Stimulated activated CD4-positive, alpha-beta T cell treated with anti-CD3 and anti-CD28 coated beads, TNF-alpha, amount 100 ng/mL, for 24 hours (primary cell): ENCODE results near the gene JPT2.

ENCODE experiments used
- DNase-seq, 3 experiments: peaks; one replicate each; pipeline ENCODE4 v3.0.0-alpha.2; 2020; ENCODE audit warnings: low read depth in 3 of 3

Gene JPT2

DNA sequence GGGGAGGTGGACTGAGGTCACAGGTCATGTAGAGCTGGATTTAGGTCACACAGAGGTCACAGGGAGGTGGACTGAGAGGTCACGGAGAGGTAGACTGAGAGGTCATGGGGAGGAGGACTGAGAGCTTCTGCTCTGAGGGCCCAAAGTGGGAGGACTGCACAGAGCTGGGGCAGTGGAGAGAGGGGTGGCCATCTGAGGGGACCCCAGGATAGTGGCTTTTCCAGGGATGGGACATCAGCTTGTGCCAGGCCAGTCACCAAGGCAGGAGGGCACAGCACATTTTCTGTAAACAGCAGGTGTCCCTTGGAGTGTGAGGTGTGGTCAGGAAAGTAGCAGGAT lies 26.1 kb upstream of the JPT2 start:
- no peak for DNase-seq

DNA sequence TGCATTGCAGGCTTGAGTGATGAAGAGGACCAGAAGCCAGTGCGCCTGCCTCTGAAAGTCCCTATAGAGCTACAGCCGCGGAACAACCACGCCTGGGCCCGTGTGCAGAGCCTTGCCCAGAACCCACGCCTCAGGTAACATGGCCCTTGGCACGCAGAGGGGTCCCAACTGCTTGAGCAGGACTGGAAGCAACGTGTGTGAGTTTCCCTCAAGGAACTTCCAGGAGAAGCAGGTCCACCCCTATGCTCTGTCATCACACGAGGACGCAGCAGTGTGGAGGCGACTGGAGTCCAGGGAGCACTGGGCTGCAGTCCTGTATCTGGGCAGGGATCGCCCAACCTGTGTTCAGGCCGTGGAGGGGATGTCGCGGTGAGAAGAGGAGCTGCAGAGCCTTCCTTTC lies 25.1 kb upstream of the JPT2 start:
- no peak for DNase-seq

DNA sequence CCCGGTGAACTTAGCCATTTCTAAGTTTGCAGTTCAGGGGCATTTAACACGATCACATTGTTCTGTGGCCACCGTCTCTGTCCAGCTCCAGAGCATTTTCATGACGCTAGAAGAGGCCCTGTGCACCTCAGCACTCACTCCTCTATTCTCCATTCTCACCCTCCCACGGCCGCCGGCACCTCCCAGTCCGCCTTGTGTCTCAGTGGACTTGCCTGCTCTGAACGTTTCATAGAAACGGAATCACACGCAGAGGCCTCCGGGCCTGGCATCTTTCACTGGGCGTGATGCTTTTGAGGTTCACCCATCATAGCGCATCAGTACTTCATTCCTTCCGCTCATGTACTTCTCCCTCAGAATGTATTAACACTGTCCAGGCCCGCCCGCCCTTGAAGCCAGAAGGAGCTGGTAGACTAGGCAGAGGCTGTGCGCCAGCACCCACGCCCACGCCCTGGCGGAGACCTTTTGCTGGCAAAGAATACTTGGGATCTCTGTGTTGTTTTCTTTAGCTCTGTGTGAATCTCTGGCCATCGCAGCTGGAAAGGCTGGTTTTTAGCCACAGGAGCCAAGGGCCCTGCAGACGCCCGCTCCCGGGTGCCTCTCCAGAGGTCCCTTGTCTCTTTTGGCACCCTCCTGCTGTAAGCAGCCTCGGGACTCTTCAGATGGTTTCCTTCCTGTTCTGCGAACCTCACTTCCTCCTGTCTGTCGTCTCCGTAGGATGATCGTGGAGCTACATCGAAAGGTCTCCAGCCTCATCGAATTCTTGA lies 23.4 kb upstream of the JPT2 start:
- DNase-seq: no peak

DNA sequence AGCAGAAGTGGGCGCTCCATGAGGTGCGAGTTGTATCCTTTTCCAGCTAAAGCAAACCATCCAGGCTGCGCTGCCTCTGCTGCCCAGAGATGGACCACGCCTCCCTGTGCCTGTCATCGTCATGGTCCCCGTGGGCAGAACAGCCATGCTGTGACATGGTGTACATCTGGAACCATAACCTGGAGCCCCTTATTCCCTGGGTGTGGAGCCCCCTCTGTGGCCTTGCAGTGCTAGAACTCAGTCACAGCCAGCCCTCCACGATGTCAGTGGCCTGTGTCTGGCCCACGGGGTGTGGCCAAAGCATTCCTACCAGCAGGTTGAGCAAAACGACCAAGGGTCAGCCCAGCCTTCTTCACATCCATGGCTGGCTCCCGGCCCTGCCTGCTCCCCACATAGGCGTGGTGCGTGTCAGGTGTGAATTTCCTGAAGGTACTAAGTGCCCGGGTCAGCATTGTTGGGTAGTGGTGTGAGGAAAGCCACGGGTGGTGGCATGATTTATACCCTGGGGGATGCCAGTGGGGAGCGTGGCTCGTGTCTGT lies 22.7 kb upstream of the JPT2 start:
- no peak for DNase-seq

DNA sequence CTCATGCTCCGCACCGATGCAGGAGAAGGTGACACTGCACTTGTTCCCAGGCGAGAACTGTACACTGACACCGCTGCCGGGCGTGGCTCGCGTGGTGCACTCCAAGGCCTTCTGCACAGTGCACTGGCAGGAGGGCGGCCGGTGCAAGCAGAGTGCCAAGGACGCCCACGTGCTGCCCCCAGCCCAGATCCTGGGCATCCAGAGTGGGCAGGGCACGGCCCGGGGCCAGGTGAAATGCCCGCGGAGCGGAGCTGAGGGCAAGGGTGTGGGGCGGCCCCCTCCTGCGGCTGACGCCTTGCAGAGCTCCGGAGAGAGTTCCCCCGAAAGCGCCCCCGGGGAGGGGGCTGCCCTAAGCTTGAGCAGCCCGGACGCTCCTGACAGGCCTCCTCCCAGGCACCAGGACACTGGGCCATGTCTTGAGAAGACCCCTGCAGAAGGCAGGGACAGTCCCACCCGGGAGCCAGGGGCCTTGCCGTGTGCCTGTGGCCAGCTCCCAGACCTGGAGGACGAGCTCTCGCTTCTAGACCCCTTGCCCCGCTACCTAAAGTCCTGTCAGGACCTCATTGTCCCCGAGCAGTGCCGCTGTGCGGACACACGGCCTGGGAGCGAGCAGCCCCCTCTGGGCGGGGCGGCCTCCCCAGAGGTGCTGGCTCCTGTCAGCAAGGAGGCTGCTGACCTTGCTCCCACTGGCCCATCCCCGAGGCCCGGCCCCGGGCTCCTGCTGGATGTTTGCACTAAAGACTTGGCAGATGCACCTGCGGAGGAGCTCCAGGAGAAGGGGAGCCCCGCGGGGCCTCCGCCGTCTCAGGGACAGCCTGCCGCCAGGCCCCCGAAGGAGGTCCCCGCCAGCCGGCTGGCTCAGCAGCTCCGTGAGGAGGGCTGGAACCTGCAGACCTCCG lies 21.9 kb upstream of the JPT2 start:
- no peak for DNase-seq

DNA sequence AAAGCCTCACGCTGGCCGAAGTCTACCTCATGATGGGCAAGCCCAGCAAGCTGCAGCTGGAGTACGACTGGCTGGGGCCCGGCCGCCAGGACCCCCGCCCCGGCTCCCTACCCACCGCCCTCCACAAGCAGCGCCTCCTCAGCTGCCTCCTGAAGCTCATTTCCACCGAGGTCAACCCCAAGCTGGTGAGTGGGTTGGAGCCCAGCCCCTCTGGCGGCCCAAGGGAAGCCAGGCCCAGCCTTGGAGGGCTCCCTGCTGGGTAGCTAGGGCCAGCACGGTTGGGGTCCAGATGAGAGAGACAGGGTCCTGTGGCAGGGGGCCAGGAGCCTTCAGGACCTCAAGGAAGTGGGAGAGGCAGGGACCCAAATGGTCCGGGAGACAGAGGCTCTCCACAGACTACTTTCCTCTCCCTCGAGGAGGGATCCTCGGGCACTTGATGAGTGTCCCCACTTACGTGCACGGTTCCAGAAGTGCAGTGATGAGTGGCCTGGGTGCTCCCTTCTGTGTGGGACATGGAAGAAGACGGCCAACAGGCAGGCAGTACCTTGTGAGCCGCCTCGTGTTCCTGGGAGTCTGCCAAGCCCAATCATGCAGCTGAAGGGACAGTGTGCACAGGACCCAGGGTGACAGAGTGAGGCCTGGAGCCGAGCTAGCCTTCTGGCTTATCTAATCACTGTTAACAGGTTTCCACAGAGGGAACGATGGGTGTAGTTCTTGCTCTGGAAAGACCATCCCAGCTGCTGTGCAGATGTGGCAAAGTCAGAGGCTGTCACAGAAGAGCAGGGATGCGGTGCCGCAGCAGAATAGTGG lies 21.1 kb upstream of the JPT2 start:
- no peak for DNase-seq

DNA sequence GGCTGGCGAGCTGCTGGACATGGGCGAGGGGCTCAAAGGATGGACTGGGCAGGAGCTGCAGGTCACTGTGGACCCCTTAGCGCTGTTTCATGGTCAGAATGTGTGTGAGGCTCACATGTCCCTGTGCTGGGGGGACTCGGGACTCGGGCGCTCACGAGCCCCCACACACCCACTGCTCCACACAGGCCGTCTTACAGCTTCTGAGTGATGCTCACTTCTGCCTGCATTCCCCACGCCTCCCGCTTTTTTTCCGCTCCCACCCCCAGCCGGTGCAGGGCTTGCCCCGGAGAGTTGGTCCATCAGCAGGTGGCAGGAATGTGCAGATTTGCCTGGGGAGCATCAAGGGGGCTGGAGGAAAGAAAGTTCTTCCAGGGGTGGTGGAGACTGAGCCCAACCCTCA lies 20.2 kb upstream of the JPT2 start:
- no peak for DNase-seq

DNA sequence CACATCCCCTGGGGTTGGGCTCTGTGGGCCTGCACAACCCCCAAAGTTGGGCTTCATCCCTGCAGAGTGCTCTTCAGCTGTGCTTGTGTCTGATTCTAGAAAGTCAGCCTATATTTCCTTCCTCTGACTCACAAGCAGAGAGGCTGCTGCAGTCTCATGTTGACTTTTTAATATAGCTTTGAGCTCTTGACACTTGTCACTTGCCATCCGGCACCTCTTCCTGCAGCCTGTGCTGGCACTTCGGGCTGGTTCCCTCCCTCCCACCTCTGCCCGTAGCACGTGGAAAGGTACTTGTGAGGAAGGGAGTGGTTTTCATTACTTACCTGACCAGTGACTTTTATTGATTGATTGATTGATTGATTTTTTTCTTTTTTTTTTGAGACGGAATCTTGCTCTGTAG lies 19.0 kb upstream of the JPT2 start:
- no peak for DNase-seq

DNA sequence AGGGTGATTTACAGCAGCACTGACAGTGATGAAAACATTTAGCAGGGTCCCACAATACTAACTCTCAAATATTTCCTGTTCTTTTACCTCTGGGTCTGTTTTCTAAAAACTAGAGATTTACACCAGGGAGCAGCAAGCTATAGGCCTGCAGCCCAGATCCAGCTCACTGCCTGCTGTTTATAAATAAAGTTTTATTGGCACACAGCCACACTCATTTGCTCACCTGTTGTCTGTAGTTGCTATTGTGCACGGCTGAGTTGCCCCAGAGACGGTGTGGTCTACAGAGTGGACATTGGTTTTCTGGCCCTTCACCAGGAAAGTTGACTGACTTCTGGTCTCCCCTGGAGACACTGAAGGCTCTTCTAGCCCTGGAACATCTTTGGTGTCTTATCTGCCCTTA lies 16.3 kb upstream of the JPT2 start:
- DNase-seq: no peak

DNA sequence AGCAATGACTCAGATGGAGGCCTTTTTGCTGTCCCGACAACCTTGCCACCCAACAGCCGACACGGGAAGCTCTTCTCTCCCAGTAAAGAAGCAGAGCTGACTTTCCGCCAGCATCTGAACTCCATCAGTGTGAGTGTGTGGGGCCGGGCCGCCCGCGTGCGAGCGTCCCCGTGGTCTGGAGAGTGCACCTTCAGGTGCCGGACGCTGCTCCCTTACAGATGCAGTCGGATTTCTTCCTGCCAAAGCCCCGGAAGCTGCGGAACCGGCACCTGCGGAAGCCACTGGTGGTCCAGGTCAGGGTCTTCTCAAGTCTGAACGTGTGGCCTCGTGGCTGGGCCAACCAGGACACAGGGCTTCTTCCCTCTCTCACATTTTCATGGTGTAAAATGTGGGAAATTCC lies 15.5 kb upstream of the JPT2 start:
- DNase-seq: no peak

DNA sequence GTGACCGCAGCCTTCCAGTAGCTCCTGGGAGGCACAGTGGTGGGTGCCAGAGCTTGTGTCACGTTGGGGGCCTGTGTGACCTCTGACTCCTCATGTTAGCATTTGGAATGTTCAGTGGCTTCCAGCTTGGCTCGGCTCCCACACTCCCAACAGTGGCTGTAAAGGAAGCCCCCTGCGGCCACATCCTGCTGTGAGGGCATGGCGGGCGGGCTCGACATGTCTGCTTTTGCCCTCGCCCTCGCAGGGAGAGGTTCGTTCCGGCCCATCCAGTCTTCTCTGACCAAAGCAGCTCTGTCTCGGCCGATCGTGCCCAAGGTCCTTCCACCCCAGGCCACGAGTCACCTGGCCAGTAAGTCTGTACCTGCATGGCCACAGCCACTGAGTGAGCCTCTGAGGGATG lies 12.2 kb upstream of the JPT2 start:
- no peak for DNase-seq

DNA sequence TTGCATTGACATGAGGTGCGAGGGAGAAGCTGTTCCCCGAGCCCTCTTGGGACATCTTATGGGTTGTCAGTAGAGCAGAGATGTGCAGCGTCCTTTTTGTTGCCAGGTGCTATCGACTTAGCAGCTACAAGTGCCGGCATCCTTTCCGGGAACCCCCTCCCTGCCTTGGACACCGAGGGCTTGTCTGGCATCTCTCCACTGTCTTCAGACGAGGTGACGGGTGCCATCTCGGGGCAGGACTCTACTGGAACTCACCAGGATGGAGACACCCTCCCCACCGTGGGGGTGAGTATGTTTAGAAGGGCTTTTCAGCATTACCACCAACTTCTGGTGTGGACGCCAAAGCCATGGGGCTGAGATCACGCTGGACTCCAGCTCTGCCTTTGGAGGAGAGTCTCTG lies 11.8 kb upstream of the JPT2 start:
- no peak for DNase-seq

DNA sequence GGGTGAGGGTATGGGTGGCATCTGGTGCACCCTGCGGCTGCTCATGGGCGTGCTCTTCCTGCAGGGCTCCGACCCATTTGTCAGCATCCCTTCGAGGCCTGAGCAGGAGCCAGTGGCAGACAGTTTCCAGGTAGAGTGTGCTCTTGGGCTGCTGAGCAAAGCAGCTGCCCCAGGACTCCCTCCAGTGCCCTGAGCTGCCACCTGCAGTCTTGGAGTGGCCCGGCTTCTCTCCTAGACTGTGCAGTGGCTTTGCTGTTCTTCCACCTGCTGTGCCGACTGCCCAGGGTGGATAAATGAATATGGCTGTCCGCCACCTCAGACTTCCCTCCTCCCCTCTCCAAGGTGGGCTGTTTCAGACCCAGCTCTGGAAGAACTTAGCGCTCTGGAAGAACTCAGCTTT lies 10.8 kb upstream of the JPT2 start:
- no peak for DNase-seq

DNA sequence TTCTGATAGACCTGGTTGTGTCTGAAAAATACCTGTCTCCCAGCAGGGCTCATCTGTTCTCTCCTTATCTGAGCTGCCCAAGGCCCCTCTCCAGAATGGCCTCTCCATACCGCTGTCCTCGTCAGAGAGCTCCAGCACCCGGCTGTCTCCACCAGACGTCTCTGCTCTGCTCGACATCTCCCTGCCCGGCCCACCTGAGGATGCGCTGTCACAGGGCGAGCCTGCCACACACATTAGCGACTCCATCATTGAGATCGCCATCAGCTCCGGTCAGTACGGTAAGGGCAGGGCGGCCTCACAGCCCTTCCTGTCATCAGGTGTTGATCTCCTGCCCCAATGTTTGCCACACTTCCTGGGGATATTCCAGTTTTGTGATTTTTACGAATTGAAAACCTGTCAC lies 10.2 kb upstream of the JPT2 start:
- no peak for DNase-seq

DNA sequence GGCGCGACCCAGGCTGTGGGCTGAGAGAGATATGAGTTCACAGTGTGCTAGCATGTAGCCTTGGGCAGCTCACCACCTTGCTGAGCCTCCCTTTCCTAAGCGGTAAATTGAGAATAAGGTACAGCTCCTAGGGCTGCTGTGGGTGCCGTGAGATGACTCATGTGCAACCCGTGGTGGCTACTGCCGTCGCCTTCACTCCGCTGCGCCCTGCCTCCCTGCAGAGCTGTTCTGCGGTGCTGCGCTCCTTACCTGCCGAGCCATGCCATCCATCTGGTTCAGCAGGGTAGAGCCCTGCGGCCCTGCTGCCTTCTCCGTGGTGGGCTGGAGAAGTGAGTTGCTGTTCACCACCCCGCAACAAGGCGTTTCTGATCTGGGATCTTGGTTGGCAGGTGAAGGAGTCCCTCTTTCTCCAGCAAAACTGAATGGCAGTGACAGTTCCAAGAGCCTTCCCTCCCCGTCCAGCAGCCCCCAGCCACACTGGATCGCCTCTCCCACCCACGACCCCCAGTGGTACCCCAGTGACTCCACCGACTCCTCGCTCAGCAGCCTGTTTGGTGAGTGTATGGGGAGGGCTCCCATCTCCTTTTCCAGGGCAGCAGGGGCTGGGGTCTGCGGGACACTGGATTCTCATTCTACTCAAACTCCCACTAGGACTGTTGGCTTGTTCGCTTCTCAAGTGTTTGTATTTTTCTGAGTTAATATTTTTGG lies 9.3 kb upstream of the JPT2 start:
- DNase-seq: no peak

DNA sequence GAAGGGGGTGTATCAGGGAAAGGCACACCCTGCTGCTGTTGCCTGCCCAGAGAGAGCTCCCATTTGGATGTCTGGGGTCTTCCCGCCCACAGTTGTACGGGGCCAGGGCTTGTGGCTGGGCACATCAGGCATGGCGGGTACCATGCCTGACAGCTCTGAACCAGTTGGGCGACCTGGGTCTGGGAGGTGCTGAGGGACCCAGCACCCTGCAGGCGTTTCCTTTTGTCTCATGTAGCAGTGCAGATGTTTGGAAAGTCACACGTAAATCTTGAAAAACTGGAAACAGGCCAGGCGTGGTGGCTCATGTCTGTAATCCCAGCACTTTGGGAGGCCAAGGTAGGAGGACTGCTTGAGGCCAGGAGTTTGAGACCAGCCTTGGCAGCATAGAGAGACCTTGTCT lies 8.4 kb upstream of the JPT2 start:
- DNase-seq: no peak

DNA sequence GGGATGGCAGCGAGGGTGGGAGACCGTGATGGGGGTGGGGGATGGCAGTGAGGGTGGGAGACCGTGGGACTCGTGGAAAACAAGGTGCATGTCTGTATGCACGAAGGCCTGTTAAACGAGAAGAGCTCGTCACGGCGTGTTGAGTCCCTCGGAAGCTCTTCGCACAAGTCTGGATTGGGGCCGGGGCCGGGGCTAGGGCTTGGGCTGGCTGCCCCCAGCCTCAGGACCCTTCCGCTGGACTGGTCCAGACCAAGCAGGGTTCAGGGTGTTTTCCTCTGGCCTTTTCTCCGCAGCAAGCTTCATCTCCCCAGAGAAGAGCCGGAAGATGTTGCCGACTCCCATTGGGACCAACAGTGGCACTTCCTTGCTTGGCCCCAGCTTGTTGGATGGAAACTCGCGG lies 7.7 kb upstream of the JPT2 start:
- DNase-seq: no peak

DNA sequence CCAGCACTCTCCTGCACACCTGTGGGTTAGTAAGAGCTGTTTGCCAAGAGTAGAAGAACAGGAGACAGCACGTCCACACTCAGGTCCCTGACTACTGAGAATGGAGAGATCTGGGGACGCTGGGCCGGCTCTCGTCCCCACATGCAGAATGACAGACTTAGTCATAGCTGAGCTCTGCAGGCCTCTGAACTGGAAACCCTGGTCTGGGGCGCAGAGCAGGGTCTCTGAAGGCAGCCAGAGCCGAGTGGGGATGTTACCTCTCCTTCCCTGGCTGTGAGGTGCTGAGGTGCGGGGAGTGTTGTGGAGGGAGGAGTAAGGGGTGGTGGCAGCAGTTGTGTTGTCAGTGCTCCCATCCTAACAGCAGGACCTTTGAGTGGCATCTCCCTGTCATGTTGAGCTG lies 7.2 kb upstream of the JPT2 start:
- DNase-seq: no peak

DNA sequence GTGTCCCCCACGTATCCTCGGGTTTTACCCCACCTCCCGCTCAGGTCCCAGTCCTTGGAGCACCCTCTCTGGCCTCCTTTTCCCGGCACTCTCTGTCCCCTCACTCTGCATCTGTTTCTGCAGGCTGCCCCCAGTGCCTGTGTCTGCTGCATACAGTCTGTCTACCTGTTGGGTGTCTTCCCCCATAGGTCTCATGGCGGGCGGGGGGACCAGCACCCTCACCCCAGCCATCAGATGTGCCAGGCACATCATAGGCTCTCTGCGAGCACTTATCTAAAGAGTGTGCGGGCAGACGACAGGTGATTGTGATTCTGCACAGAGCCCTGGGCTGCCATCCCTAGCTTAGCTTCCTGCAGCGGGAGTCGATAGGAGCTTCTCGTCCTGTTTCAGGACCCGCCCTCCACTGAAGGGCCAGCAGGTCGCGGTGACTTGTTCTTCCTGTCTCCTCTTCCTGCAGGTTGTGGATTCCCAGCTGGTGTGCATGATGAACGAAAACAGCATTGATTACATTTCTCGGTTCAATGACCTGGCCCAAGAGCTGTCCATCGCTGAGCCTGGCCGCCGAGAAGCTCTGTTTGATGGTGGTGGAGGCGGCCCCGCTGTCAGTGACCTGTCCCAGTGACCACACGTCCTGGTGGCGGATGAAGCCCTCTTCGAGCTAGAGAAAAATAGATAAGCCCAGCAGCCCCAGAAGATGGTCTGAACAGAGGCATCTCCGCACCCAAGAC lies 4.5 kb upstream of the JPT2 start:
- DNase-seq: no peak

DNA sequence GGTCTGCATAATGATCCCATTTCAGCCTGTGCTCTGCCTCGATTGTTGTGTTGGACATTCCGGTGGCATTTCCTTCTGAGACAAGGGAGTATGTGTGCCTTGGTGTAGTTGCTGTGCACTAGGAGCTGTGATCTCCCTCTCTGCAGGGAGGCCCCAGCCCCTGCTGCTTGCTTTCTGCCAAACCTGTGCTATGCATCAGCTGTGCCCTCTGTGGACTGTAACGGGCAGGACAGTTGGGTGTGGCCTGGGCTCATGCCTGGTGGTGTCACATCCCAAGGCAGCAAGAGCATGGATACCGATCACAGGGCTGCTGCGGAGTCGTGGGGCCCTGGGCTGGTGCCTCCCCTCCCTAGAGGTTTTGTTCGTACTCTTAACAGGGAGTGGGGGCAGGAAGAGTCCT lies 3.8 kb upstream of the JPT2 start:
- no peak for DNase-seq
